NCI-H1930 (cell line): Measurements from ENCODE around the gene PDE6G.

ENCODE experiments used
- DNase-seq, 2 experiments: peaks; one replicate each; lab custom pipeline; 2025; lab: John Stamatoyannopoulos, UW

Gene PDE6G

DNA sequence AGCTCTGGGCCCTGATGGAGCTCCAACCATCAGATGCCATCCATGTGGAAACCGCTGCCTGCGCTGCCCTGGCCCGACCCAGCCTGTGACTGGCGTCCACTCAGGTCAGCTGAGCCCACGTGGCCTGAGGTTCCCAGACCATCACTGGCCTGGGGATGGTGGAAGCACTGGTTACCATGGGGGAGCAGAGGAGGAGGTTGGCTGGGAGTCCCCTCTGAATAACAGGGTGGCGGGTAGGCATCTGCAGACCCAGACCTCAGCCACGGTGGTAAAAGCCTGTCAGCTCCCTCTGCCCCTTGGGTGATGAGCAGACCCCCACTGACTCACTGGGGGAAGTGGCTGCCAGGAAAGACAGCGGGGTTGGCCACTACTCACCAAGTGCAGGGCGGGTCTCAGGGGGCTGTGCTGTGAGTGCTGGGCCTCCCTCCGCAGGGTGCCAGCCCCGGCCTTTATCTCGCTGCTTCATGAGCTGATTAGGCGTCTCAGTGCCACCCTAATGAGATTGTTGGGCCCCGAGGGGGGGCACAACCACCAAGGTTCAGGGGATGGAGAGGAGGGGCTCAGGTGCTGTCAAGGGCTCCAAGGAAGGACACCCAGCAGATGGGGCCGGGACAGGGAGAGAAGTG is at the start of gene PDE6G:
Gene PDE6G (minus strand): TSS at position 425 of the 626 bp plus-strand sequence. CDS start 3,237 bp downstream, outside the sequence.
- DNase-seq, result no peak

GRCh38 chr17:81705518-81706231 is 49.3 kb upstream of the PDE6G start:
- DNase-seq, result no peak

DNA sequence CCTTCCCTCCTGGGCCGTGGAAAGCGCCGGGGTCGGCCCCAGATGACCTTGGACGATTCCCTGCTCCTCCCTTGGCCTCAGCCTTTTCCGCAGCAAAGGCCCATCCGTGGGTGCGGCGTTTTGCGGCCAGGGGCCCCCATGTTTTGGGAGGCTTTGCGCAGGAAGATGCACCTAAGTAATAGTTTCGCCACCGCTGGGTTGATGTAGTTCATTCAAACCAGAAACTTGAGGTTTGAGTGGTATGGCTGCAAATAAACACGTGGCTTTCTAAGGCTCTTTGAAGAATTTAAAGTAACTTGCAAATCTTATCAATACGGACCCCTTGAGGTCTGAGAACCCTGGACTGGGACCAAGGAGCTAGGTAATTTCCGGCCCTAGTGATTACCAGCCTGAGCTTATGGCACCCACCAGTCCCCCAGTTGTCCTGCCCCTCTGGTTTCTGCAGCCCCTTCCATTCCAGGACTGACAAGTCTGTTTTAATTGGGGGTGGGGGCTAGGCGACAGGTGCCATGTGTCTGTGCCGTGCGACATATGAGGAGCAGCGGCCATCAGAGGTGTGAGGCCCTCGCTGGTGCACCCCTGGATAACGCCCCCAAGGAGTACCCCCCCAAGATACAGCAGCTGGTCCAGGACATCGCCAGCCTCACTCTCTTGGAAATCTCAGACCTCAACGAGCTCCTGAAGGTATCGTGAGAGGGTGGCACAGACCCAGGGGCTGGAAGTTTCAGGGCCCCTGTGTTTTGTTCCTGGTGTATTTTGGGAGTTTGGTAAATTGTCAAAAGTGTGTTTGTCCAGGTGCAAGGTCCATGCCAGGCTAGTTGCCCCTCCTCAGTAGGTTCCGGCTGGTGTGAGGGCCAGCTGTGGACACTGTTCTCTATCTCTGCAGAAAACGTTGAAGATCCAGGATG is 47.7 kb upstream of the PDE6G start:
- no peak for DNase-seq

- peak; percentile 95 to 98 for DNase-seq
Observed at GRCh38 chr17:81702934-81703746, 46.8 kb upstream of the PDE6G start, which contains the start of gene MRPL12. TSS of gene MRPL12 (plus strand) at chr17:81703367. CDS start at chr17:81703502, 135 bp downstream.

DNA sequence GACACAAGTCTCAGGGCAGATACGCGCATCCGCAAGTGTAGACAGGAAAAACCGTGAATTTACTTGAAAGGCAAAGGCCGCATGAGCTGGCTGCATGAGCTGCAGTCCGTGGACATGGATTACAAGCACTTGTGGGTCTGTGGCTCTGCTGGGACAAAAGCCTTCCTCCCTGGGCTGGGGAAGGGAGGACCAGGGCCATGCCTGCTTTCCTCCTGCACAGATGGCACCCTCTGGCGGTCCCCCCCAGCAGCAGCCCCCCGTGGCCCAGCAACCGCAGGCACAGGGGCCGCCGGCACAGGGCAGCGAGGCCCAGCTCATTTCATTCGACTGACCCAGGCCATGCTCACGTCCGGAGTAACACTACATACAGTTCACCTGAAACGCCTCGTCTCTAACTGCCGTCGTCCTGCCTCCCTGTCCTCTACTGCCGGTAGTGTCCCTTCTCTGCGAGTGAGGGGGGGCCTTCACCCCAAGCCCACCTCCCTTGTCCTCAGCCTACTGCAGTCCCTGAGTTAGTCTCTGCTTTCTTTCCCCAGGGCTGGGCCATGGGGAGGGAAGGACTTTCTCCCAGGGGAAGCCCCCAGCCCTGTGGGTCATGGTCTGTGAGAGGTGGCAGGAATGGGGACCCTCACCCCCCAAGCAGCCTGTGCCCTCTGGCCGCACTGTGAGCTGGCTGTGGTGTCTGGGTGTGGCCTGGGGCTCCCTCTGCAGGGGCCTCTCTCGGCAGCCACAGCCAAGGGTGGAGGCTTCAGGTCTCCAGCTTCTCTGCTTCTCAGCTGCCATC is 45.1 kb upstream of the PDE6G start:
- no peak for DNase-seq

GRCh38 chr17:81700353-81701287 is 44.3 kb upstream of the PDE6G start:
- DNase-seq, result no peak

- no peak for DNase-seq
Observed at GRCh38 chr17:81697261-81698044, 41.1 kb upstream of the PDE6G start.

DNA sequence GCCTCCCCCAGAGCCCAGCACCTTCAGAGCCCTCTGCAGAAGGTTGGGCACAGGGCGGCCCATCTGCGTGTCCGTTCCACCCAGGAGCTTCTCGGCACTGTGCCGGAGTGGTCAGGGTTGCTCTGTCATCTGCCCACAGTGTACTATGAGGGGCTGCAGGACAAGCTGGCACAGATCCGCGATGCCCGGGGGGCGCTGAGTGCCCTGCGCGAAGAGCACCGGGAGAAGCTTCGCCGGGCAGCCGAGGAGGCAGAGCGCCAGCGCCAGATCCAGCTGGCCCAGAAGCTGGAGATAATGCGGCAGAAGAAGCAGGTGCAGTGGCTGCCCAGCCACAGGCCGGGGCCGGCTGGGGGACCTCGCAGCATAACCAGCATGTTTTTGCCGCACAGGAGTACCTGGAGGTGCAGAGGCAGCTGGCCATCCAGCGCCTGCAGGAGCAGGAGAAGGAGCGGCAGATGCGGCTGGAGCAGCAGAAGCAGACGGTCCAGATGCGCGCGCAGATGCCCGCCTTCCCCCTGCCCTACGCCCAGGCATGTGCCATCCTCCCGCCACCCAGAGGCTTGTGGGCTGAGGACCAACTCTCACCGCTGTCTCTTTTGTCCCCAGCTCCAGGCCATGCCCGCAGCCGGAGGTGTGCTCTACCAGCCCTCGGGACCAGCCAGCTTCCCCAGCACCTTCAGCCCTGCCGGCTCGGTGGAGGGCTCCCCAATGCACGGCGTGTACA is 40.0 kb upstream of the PDE6G start:
- DNase-seq, result no peak

DNA sequence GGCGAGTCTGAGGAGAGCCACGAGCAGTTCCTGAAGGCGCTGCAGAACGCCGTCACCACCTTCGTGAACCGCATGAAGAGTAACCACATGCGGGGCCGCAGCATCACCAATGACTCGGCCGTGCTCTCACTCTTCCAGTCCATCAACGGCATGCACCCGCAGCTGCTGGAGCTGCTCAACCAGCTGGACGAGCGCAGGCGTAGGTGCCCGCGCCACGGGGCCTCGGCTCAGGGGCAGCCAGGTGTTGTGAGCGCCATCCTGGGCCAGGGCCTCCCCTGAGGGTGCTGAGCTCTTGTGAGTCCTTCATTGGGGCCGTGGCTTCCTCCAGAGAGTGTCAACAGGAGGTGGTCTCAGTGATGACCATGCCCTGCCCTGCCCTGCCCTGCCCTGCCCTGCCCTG is 39.5 kb upstream of the PDE6G start:
- DNase-seq, result no peak

GRCh38 chr17:81695211-81695610 is 38.9 kb upstream of the PDE6G start:
- no peak for DNase-seq

- no peak for DNase-seq
Observed at GRCh38 chr17:81694810-81695209, 38.5 kb upstream of the PDE6G start.

- DNase-seq, result no peak
Observed at GRCh38 chr17:81693509-81694210, 37.3 kb upstream of the PDE6G start.

DNA sequence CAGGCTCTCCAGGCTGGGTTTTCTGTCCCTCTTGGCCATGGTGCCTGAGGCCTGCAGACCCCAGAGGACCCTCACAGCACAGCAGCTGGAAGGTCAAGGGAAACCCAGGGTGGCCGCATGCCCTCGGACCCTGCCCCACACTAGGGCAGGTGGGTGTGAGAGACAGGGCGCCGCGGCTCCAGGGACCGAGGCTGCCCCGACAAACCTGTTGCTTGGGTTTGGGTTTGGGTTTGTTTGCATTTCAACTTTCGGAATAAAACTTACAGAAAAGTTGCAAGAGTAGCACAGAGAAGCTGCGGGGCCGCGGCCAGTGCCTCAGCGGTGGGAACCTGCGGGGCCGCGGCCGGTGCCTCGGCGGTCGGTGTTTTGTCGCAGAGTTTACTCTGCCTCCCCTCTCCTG is 35.3 kb upstream of the PDE6G start:
- DNase-seq, result no peak

DNA sequence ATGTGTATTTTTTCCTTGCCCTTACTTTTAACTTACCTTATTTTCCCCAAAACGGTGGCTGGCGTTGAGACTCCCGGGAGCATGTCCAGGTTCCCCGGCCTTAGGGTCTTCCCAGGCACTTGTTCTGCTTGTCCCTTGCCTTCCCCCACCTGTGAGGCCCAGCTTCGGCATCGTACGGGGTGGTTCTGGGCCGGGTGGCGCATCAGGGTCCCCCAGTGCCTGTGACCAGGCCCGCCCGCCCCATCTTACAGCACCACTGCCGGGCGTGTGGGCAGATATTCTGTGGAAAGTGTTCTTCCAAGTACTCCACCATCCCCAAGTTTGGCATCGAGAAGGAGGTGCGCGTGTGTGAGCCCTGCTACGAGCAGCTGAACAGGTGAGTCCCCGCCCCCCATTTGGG is 34.9 kb upstream of the PDE6G start:
- no peak for DNase-seq

GRCh38 chr17:81690549-81690948 is 34.2 kb upstream of the PDE6G start:
- no peak for DNase-seq

DNA sequence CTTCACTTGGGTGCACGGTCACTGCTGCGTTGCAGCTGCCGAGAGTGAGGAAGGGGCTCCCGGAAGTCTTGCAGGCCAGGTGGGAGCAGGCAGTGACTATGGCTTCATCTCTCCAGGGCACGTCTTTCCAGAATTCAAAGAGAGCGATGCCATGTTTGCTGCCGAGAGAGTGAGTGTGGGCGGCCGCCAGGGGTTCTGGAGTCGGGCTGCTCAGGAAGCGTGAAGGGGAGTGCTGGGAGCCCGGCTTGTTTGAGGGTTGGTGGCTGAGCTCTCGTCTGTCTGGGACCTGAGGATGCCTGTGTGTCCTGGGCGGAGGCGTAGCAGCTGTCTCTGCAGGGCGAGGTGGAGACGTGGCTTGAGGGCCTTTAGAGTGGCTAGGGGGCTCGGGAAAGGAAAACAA is 33.7 kb upstream of the PDE6G start:
- DNase-seq, result no peak

GRCh38 chr17:81688616-81689015 is 32.3 kb upstream of the PDE6G start:
- DNase-seq, result no peak
